A549 treated with CORT108297 at 1 μM for 4 hours (cell line): ENCODE data around the gene TWIST2. TPM values are rescaled to one million over a fixed set of nuclear protein-coding genes. Genes with fewer than 3 reads are reported as not detected.

Experiments used
- total RNA-seq: library from RNA; stranded (reverse); fragments of 200-300 nt; extraction: Qiagen RNA extraction; gene quantifications from 5 replicates; pipeline ENCODE4 v1.2.3, GENCODE V29; 2022

TWIST2 gene
- 10.5 to 20.7 TPM (median 19.4 TPM) in 5 replicates for total RNA-seq

GRCh38 chr2:238847841-238848690 is at the start of gene TWIST2:
TWIST2 (plus strand) TSS chr2:238848085; CDS start chr2:238848216, 131 bp downstream.

